Neural crest cell (in vitro differentiated cells): Measurements from ENCODE around the gene EPM2A. TPM values are rescaled to one million over a fixed set of nuclear protein-coding genes. Genes with fewer than 3 reads are reported as not detected.

Source experiments
- DNase-seq: peaks from one replicate; pipeline ENCODE4 v3.0.0; 2021; ENCODE audit warnings: low read depth, mixed read lengths, low spot score
- H3K27ac Mint-ChIP-seq: one replicate; pipeline ENCODE4 v1.8.0; 2021; ENCODE audit warnings: mild to moderate bottlenecking, mixed read lengths; ENCODE audit not compliant: unreplicated experiment
- H3K27me3 Mint-ChIP-seq: 2 replicates; pipeline ENCODE4 v1.8.0; 2021; ENCODE audit warnings: low read depth, mild to moderate bottlenecking, mixed read lengths
- H3K36me3 Mint-ChIP-seq: 2 replicates; pipeline ENCODE4 v1.8.0; 2021; ENCODE audit warnings: low read depth, mild to moderate bottlenecking, mixed read lengths
- H3K4me1 Mint-ChIP-seq: 2 replicates; pipeline ENCODE4 v1.8.0; 2021; ENCODE audit warnings: mixed read lengths
- H3K4me3 Mint-ChIP-seq: one replicate; pipeline ENCODE4 v1.8.0; 2021; ENCODE audit warnings: mild to moderate bottlenecking, mixed read lengths
- H3K9me3 Mint-ChIP-seq: 2 replicates; pipeline ENCODE4 v1.8.0; 2021; ENCODE audit warnings: mixed read lengths
- total RNA-seq: library from RNA; stranded (reverse); gene quantifications from 2 replicates; pipeline ENCODE4 v1.2.1, GENCODE V29; 2021
- TF ChIP-seq, protein P1 (sequence below): fragments of 200-600 bp; sonication (generic); conservative IDR thresholded peaks from 2 replicates; pipeline ENCODE4 v1.5.0; 2021; ENCODE audit warnings: antibody characterized with exemption, mild to moderate bottlenecking

EPM2A gene
- total RNA-seq, 1 donor from 2014 or later = 10.8 TPM

DNA sequence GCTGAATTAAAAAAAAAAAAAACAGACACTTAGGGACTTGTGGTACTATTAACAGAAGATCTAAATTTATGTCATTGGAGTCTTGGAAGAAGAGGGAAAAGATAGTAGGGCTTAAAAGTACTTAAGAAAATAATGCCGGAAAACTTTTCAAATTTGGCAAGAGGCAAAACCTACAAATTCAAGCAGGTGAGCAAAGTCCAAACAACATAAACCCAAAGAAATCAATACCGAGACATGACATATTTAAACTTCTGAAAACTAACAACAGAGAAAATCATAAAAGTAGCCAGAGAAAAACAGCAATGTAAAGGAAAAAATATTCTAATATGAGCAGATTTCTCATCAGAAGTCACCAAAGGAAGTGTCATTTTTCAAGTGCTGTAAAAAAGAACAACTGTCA lies 44.4 kb downstream of the EPM2A start:
- Mint-ChIP-seq H3K27ac (no peak overlapping the region), H3K9me3 (peaks cover 10% of the 10 kb centered on the region), H3K4me1 (peaks cover 9% of the 10 kb centered on the region), H3K36me3 (peaks cover 17% of the 10 kb centered on the region), H3K4me3 (no peak overlapping the region), H3K27me3 (no peaks in the 10 kb centered on the region)
- no peak for DNase-seq
- TF ChIP-seq, protein P1, sequence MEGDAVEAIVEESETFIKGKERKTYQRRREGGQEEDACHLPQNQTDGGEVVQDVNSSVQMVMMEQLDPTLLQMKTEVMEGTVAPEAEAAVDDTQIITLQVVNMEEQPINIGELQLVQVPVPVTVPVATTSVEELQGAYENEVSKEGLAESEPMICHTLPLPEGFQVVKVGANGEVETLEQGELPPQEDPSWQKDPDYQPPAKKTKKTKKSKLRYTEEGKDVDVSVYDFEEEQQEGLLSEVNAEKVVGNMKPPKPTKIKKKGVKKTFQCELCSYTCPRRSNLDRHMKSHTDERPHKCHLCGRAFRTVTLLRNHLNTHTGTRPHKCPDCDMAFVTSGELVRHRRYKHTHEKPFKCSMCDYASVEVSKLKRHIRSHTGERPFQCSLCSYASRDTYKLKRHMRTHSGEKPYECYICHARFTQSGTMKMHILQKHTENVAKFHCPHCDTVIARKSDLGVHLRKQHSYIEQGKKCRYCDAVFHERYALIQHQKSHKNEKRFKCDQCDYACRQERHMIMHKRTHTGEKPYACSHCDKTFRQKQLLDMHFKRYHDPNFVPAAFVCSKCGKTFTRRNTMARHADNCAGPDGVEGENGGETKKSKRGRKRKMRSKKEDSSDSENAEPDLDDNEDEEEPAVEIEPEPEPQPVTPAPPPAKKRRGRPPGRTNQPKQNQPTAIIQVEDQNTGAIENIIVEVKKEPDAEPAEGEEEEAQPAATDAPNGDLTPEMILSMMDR = no peak

DNA sequence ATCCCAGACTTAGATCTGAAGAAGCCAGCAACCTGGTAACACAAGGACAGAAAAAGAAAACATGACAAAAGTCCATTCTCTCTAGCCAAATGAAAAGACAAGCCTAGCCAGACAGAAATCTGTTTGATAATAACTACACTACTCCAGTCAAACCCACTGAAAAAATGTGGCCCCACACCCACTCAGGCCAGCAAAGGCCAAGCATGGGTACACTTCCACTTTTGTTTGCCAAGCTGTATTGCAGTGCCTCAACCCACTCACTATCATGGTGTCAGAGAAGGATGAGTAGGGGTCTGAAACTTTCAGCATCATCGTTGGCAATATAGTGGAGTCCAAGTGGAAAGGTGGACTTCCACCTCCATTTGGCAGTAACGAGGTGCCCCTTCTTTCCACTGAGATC lies 45.8 kb downstream of the EPM2A start:
- Mint-ChIP-seq H3K27me3 (no peaks in the 10 kb centered on the region), H3K4me3 (no peak overlapping the region), H3K36me3 (peaks cover 23% of the 10 kb centered on the region), H3K27ac (no peak overlapping the region), H3K9me3 (peaks cover 9% of the 10 kb centered on the region), H3K4me1 (peaks cover 9% of the 10 kb centered on the region)
- no peak for DNase-seq
- TF ChIP-seq, protein P1 = no peak

DNA sequence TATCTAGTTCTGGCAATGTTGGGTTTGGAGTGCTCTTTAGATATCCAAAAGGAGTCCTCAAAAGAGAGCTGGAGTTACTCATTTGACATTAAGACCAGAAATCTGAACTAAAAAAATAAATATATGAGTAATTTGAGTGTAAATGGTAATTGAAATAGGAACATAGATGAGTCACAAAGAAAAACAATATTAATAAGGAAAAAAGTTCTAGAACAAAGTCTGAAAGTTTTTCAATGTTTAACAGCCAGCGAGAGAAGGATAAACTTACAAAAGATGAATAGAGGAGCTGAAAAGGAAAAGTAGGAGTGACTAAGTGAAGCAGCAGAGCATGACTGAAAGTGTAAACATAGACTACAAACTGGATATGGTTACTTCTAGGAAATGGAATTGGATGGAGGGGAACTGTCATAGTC lies 46.8 kb downstream of the EPM2A start:
- H3K9me3 Mint-ChIP-seq = peaks cover 9% of the 10 kb centered on the region
- H3K4me3 Mint-ChIP-seq = no peak overlapping the region
- DNase-seq = no peak
- TF ChIP-seq, protein P1 = no peak
- peaks cover 25% of the 10 kb centered on the region for H3K36me3 Mint-ChIP-seq
- H3K27me3 Mint-ChIP-seq = no peaks in the 10 kb centered on the region
- H3K4me1 Mint-ChIP-seq = peaks cover 9% of the 10 kb centered on the region
- H3K27ac Mint-ChIP-seq = no peak overlapping the region

DNA sequence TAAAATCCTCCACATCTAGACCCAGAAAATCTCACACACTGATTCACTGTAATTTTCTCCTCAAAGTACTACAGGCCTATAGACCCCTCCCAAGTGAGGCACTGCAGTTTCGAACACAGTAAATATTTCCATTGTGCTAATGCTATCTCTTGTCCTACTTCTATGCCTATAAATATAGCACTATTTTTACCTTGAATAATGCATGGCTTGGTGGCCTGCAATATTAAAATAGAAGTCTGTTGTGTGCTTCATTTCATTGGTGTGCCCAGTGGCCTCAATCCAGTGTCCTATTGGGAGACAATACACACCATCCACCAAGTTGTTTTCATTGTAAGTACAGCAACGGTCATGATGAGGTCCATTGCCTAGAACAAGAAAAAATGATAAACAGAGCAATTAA lies 49.4 kb downstream of the EPM2A start:
- Mint-ChIP-seq H3K4me1 (peaks cover 9% of the 10 kb centered on the region), H3K27me3 (no peaks in the 10 kb centered on the region), H3K4me3 (no peak overlapping the region), H3K27ac (no peak overlapping the region), H3K9me3 (peaks cover 8% of the 10 kb centered on the region), H3K36me3 (peaks cover 24% of the 10 kb centered on the region)
- TF ChIP-seq, protein P1 = no peak
- DNase-seq = no peak

DNA sequence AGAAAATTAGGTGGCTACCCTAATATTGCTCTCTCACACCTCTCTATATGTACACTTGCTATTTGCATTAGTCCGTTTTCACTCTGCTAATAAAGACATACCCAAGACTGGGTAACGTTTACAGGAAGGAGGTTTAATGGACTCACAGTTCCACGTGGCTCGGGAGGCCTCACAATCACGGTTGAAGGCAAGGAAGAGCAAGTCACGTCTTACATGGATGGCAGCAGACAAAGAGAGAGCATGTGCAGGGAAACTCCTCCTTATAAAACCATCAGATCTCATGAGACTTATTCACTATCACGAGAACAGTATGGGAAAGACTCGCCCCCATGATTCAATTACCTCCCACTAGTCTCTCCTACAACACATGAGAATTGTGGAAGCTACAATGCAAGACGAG lies 53.4 kb downstream of the EPM2A start:
- TF ChIP-seq, protein P1 = no peak
- peaks cover 15% of the 10 kb centered on the region for H3K9me3 Mint-ChIP-seq
- H3K36me3 Mint-ChIP-seq = peaks cover 44% of the 10 kb centered on the region

DNA sequence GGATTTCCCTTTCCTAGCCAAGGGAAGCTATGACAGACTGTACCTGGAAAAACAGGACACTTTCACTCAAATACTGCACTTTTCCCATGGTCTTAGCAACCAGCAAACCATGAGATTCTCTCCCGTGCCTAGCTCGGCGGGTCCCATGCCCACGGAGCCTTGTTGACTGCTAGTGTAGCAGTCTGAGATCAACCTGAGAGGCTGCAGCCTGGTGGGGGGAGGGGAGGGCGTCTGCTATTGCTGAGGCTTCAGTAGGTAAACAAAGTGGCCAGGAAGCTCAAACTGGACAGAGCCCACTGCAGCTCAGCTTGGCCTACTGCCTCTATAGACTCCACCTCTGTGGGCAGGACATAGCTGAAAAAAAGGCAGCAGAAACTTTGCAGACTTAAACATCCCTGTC lies 61.8 kb downstream of the EPM2A start:
- Mint-ChIP-seq H3K4me1 (no peaks in the 10 kb centered on the region), H3K36me3 (peaks cover 39% of the 10 kb centered on the region), H3K27me3 (no peaks in the 10 kb centered on the region), H3K4me3 (no peak overlapping the region), H3K9me3 (peaks cover 4% of the 10 kb centered on the region), H3K27ac (no peak overlapping the region)
- TF ChIP-seq, protein P1 = no peak
- DNase-seq = no peak

More for the DNA sequence above, 53.4 kb downstream of the EPM2A start:
- Mint-ChIP-seq H3K4me3 (no peak overlapping the region), H3K27ac (no peak overlapping the region), H3K4me1 (no peaks in the 10 kb centered on the region), H3K27me3 (no peaks in the 10 kb centered on the region)
- no peak for DNase-seq
